MM.1S (cell line): ENCODE data around the gene MBP.

ENCODE experiments used
- EZH2 ChIP-seq: fragments of 300-600 bp; sonication (generic); optimal IDR thresholded peaks from 2 replicates; pipeline ENCODE3; 2017; ENCODE audit warnings: low read depth, mild to moderate bottlenecking, antibody characterized with exemption, low read length, mixed read lengths
- TF ChIP-seq, protein P1 (sequence below): fragments of 300-600 bp; sonication (generic); IDR thresholded peaks from 2 replicates; pipeline ENCODE4 v1.5.1; 2016; ENCODE audit warnings: antibody characterized with exemption, low read length, mixed read lengths

DNA sequence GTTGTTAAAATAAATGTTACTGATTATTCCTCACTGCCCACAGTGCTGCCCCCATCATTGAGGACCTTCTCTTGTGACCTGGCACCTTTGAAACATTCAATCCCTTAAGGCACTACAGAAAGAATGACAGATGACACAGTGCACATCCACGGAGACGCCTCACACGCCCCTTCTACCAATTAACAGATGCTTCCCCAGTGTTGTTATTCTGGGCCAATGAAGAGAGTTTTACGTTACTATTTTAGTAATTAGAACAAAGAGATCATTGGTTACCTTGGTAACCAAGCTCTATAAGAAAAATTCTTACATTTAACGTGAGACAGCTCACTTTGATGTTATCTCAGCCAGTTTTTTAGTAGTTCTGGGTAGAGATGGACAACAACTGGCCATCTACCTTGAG is 158.2 kb downstream of the MBP start:
- TF ChIP-seq, protein P1, sequence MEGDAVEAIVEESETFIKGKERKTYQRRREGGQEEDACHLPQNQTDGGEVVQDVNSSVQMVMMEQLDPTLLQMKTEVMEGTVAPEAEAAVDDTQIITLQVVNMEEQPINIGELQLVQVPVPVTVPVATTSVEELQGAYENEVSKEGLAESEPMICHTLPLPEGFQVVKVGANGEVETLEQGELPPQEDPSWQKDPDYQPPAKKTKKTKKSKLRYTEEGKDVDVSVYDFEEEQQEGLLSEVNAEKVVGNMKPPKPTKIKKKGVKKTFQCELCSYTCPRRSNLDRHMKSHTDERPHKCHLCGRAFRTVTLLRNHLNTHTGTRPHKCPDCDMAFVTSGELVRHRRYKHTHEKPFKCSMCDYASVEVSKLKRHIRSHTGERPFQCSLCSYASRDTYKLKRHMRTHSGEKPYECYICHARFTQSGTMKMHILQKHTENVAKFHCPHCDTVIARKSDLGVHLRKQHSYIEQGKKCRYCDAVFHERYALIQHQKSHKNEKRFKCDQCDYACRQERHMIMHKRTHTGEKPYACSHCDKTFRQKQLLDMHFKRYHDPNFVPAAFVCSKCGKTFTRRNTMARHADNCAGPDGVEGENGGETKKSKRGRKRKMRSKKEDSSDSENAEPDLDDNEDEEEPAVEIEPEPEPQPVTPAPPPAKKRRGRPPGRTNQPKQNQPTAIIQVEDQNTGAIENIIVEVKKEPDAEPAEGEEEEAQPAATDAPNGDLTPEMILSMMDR: no peak
- TF ChIP-seq EZH2: no peak
